Measurements from ENCODE around the gene SCML2.

DNA sequence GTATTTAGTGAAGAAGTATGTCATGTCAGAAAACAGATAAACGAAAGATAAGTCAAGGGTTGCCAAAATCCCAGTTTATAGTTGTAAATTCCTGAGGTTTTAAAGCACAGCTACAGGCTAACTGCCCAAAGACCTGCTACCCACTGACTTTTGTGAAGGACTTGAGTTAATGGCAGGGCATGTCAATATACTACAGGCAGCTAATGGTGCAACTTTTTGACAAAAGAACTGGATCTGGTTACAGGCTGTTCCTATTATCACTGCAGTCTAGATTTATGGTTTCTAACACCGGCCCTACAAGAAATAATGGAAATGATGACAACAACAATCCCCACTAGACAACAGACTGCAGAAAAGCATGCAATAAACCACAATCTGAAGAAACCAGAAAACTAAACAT is 6.4 kb downstream of the SCML2 start:
- TF ChIP-seq, protein P1, sequence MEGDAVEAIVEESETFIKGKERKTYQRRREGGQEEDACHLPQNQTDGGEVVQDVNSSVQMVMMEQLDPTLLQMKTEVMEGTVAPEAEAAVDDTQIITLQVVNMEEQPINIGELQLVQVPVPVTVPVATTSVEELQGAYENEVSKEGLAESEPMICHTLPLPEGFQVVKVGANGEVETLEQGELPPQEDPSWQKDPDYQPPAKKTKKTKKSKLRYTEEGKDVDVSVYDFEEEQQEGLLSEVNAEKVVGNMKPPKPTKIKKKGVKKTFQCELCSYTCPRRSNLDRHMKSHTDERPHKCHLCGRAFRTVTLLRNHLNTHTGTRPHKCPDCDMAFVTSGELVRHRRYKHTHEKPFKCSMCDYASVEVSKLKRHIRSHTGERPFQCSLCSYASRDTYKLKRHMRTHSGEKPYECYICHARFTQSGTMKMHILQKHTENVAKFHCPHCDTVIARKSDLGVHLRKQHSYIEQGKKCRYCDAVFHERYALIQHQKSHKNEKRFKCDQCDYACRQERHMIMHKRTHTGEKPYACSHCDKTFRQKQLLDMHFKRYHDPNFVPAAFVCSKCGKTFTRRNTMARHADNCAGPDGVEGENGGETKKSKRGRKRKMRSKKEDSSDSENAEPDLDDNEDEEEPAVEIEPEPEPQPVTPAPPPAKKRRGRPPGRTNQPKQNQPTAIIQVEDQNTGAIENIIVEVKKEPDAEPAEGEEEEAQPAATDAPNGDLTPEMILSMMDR (IDR thresholded peaks at IDR 0.05) = no peak
- no peak for TF ChIP-seq POLR2A (IDR thresholded peaks at IDR 0.05)
